Measurements from ENCODE around the gene TOMT. TPM values are rescaled to one million over a fixed set of nuclear protein-coding genes. Genes with fewer than 3 reads are reported as not detected.

The TOMT gene
- total RNA-seq, 2 donors from 2014 or later = not detected

DNA sequence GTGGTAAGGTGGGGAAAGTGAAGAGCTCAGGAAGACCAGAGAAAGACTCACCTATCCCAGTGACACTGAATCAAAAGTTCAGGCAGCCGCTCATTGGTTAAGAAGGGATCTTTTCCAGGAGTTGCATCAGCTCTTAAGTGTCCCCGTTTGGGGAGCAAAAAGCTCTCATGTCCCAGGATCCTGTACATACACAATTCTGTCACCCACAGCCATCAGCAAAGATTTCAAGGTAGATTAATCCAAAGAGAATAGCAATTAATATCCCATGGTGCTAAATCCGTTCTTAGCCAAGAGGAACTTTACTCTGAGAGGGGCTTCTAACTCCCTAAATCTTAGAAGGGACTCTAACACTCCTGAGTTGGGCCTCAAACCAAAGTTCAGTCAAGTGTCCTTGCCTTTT is 49.1 kb downstream of the TOMT start:
- Mint-ChIP-seq H3K27ac (no peak overlapping the region), H3K9me3 (peaks cover 15% of the 10 kb centered on the region), H3K27me3 (ENCODE audit: insufficient read depth) (peaks cover 20% of the 10 kb centered on the region)

DNA sequence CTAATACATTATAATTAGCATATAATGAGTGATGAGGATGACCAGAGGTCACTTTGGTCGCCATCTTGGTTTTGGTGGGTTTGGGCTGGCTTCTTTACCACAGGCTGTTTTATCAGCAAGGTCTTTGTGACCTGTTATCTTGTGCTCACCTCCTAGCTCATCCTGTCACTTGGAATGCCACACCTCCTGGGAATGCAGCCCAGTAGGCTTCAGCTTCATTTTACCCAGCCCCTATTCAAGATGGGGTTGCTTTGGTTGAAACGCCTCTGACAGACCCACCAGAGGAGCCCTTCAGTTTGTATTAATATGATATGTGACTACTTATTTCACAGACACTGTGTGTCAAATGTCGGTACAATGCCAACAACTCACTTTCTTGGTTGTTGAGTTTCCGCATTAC is 50.0 kb downstream of the TOMT start:
- H3K27me3 Mint-ChIP-seq (ENCODE audit: insufficient read depth) = peaks cover 23% of the 10 kb centered on the region

More for the DNA sequence above, 49.1 kb downstream of the TOMT start:
- 95 to 100% methylated on average over 1 to 3 of the region's 3 CpGs for WGBS, 2 experiments (ENCODE audit: insufficient coverage in 1 of 2, insufficient read length in 1 of 2)
- TF ChIP-seq CTCF (conservative IDR thresholded peaks at IDR 0.05) = no peak
- Histone ChIP-seq H3K4me1 (ENCODE audit: control insufficient read depth, insufficient read depth, low read length) (no peaks in the 10 kb centered on the region), H3K9me3 (ENCODE audit: control insufficient read depth, low read length) (no peaks in the 10 kb centered on the region), H3K4me3 (ENCODE audit: low read length) (no peak overlapping the region), H3K27ac (ENCODE audit: low read depth, low read length) (no peak overlapping the region), H3K9ac (ENCODE audit: extremely low read depth, low read length, poor library complexity, severe bottlenecking) (no peak overlapping the region), H3K27me3 (ENCODE audit: control insufficient read depth, insufficient read depth, low read length, poor library complexity, severe bottlenecking) (peaks cover 8% of the 10 kb centered on the region), H3K36me3 (ENCODE audit: control insufficient read depth, insufficient read depth, low read length) (no peaks in the 10 kb centered on the region)
- no peak for DNase-seq
- H3K4me3 Mint-ChIP-seq = no peak overlapping the region
- no peaks in the 10 kb centered on the region for H3K36me3 Mint-ChIP-seq (ENCODE audit: low read depth)
- H3K4me1 Mint-ChIP-seq = no peaks in the 10 kb centered on the region

DNA sequence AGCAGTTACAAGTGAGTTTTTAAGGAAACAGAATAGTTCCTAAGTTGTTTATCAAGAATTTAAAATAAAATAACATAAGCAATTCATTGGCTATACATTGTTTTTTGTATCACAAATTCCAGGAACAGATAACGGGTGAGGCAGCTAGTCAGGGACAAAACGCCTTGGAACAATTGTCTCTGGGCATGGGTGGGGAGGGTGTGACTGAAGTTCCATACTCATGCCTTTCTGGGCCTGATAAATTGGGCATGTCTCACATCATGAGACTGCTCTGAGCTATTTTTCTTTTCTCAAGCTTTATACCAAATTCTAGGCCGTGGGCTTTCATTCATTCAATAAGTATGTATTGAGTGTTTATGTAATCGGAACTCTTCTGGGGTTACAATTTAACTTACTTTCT is 51.4 kb downstream of the TOMT start:
- H3K4me3 ChIP-seq (ENCODE audit: low read length) = no peak overlapping the region
- Mint-ChIP-seq H3K27me3 (ENCODE audit: insufficient read depth) (peaks cover 23% of the 10 kb centered on the region), H3K4me1 (no peaks in the 10 kb centered on the region), H3K36me3 (ENCODE audit: low read depth) (no peaks in the 10 kb centered on the region), H3K9me3 (peaks cover 6% of the 10 kb centered on the region), H3K27ac (no peak overlapping the region), H3K4me3 (no peak overlapping the region)
- H3K36me3 ChIP-seq (ENCODE audit: control insufficient read depth, insufficient read depth, low read length) = no peaks in the 10 kb centered on the region
- no peak for DNase-seq
- no peak overlapping the region for H3K9ac ChIP-seq (ENCODE audit: extremely low read depth, low read length, poor library complexity, severe bottlenecking)
- H3K4me1 ChIP-seq (ENCODE audit: control insufficient read depth, insufficient read depth, low read length) = no peaks in the 10 kb centered on the region
- TF ChIP-seq CTCF (conservative IDR thresholded peaks at IDR 0.05) = no peak
- H3K27ac ChIP-seq (ENCODE audit: low read depth, low read length) = no peak overlapping the region
- no peaks in the 10 kb centered on the region for H3K9me3 ChIP-seq (ENCODE audit: control insufficient read depth, low read length)
- peaks cover 8% of the 10 kb centered on the region for H3K27me3 ChIP-seq (ENCODE audit: control insufficient read depth, insufficient read depth, low read length, poor library complexity, severe bottlenecking)
- 91% methylated on average over 4 of the region's 4 CpGs; no CpG with 5 or more reads in 1 of the 2 experiments for WGBS, 2 experiments (ENCODE audit: insufficient coverage in 1 of 2, insufficient read length in 1 of 2)

More for the DNA sequence above, 50.0 kb downstream of the TOMT start:
- no peak for DNase-seq
- Histone ChIP-seq H3K27me3 (ENCODE audit: control insufficient read depth, insufficient read depth, low read length, poor library complexity, severe bottlenecking) (peaks cover 8% of the 10 kb centered on the region), H3K4me1 (ENCODE audit: control insufficient read depth, insufficient read depth, low read length) (no peaks in the 10 kb centered on the region), H3K9ac (ENCODE audit: extremely low read depth, low read length, poor library complexity, severe bottlenecking) (no peak overlapping the region), H3K9me3 (ENCODE audit: control insufficient read depth, low read length) (no peaks in the 10 kb centered on the region), H3K4me3 (ENCODE audit: low read length) (no peak overlapping the region), H3K27ac (ENCODE audit: low read depth, low read length) (no peak overlapping the region), H3K36me3 (ENCODE audit: control insufficient read depth, insufficient read depth, low read length) (no peaks in the 10 kb centered on the region)
- H3K9me3 Mint-ChIP-seq = peaks cover 13% of the 10 kb centered on the region
- no peaks in the 10 kb centered on the region for H3K36me3 Mint-ChIP-seq (ENCODE audit: low read depth)
- no peak overlapping the region for H3K27ac Mint-ChIP-seq
- TF ChIP-seq CTCF (conservative IDR thresholded peaks at IDR 0.05) = no peak
- 82 to 83% methylated on average over 2 to 4 of the region's 4 CpGs for WGBS, 2 experiments (ENCODE audit: insufficient coverage in 1 of 2, insufficient read length in 1 of 2)
- no peaks in the 10 kb centered on the region for H3K4me1 Mint-ChIP-seq
- H3K4me3 Mint-ChIP-seq = no peak overlapping the region

Small RNA genes within 50 kb of the gene (microRNA-seq; reads per million reads assigned to microRNA genes)
- not detected for gene MIR3165 (ENCODE audit: borderline microRNAs expressed)

Other genes starting within 250 kb of the TOMT start
- not detected for gene DEFB131B, start 227.5 kb upstream of the TOMT start, total RNA-seq
- gene XNDC1N, start 177.3 kb upstream of the TOMT start, total RNA-seq = 10 to 100 TPM; 11.4 to 15.2 TPM
- gene RNF121, start 176.9 kb upstream of the TOMT start, total RNA-seq = 10 to 100 TPM; 50.9 to 52.2 TPM
- 10 to 100 TPM; 10.8 to 13.0 TPM for gene IL18BP, start 107.0 kb upstream of the TOMT start, total RNA-seq
- gene NUMA1, start 25.4 kb upstream of the TOMT start, total RNA-seq = 100 to 1,000 TPM; 130 to 132 TPM
- 1 to 10 TPM; 8.0 to 9.5 TPM for gene LRRC51, start 25.1 kb upstream of the TOMT start, total RNA-seq
- 100 to 1,000 TPM in 1 of 2 donors, 10 to 100 TPM in 1; 92.0 to 104 TPM for gene LAMTOR1, start 2.6 kb upstream of the TOMT start, total RNA-seq
- 10 to 100 TPM; 51.2 to 54.9 TPM for gene ANAPC15, start 6.8 kb downstream of the TOMT start, total RNA-seq
- gene FOLR3, start 29.8 kb downstream of the TOMT start, total RNA-seq = not detected
- 10 to 100 TPM; 13.8 to 19.3 TPM for gene FOLR1, start 86.2 kb downstream of the TOMT start, total RNA-seq
- gene FOLR2, start 110.9 kb downstream of the TOMT start, total RNA-seq = not detected
- gene INPPL1, start 118.8 kb downstream of the TOMT start, total RNA-seq = 100 to 1,000 TPM; 230 to 325 TPM
- under 1 TPM in 1 of 2 donors, not detected in 1; 0.92 TPM for gene PHOX2A, start 138.3 kb downstream of the TOMT start, total RNA-seq

Measured in endodermal cell (in vitro differentiated cells).